SK-N-SH (cell line): ENCODE measurements around the gene AZU1. TPM values are rescaled to one million over a fixed set of nuclear protein-coding genes. Genes with fewer than 3 reads are reported as not detected.

Source experiments
- CTCF ChIA-PET: fragments of 300-600, 350-600 bp; formaldehyde crosslinking; extraction: SDS; loops from one replicate; lab custom pipeline; 2021; lab: Yijun Ruan, JAX
- POLR2A ChIA-PET: fragments of 350-600 bp; sonication (Branson Sonifier 250); formaldehyde crosslinking; extraction: SDS; loops from one replicate; lab custom pipeline; 2020; ENCODE audit warnings: antibody characterized with exemption, inconsistent platforms; lab: Yijun Ruan, JAX
- DNase-seq: peaks from one replicate; pipeline ENCODE4 v3.0.0; 2012
- H2AFZ ChIP-seq: fragments of 200-600 bp; sonication (generic); 2 replicates; pipeline ENCODE4 v1.8.1; 2016; ENCODE audit warnings: antibody characterized with exemption, mild to moderate bottlenecking, low read depth
- H3F3A ChIP-seq: fragments of 200-600 bp; sonication (generic); replicated peaks from 2 replicates; pipeline ENCODE3; 2016; ENCODE audit warnings: antibody characterized with exemption, mild to moderate bottlenecking; ENCODE audit not compliant: insufficient read depth
- H3K27ac ChIP-seq, 2 experiments: fragments of 200-500 bp in 1 of 2; fragments of 200-600 bp in 1 of 2; sonication (Bioruptor generic) in 1 of 2; sonication (generic), shearing (Covaris generic) in 1 of 2; 2 replicates each; pipeline versions ENCODE4 v1.5.1 to v1.6.1; 2014 to 2016; ENCODE audit warnings: low read depth in 2 of 2, inconsistent platforms in 1 of 2, low read length in 1 of 2, mild to moderate bottlenecking in 1 of 2, mixed read lengths in 1 of 2
- H3K27me3 ChIP-seq: fragments of 200-600 bp; sonication (generic), shearing (Covaris generic); 2 replicates; pipeline ENCODE4 v1.6.1; 2016; ENCODE audit warnings: mixed run types; ENCODE audit not compliant: insufficient read depth
- H3K36me3 ChIP-seq, 2 experiments: fragments of 200-500 bp in 1 of 2; fragments of 200-600 bp in 1 of 2; sonication (Bioruptor generic) in 1 of 2; sonication (generic) in 1 of 2; replicated peaks in 1 of 2; 2 replicates each; pipeline versions ENCODE3 to v1.5.1; 2014 to 2016; ENCODE audit warnings: low read length in 1 of 2, mild to moderate bottlenecking in 1 of 2; ENCODE audit not compliant: insufficient read depth in 2 of 2, control insufficient read depth in 1 of 2
- H3K4me1 ChIP-seq, 2 experiments: fragments of 200-500 bp in 1 of 2; fragments of 200-600 bp in 1 of 2; sonication (Bioruptor generic) in 1 of 2; sonication (generic), shearing (Covaris generic) in 1 of 2; 2 replicates each; pipeline versions ENCODE4 v1.5.1 to v1.6.1; 2014 to 2016; ENCODE audit warnings: low read depth in 1 of 2, low read length in 1 of 2, mixed run types in 1 of 2; ENCODE audit not compliant: insufficient read depth in 2 of 2, control insufficient read depth in 1 of 2
- H3K4me2 ChIP-seq: fragments of 200-600 bp; sonication (generic), shearing (Covaris generic); 2 replicates; pipeline ENCODE4 v1.6.1; 2017; ENCODE audit warnings: mixed run types
- H3K4me3 ChIP-seq, 2 experiments: fragments of 200-500 bp in 1 of 2; fragments of 200-600 bp in 1 of 2; sonication (Bioruptor generic) in 1 of 2; sonication (generic), shearing (Covaris generic) in 1 of 2; 2 replicates each; pipeline versions ENCODE4 v1.5.1 to v1.8.1; 2014 to 2016; ENCODE audit warnings: low read depth in 2 of 2, inconsistent platforms in 1 of 2, low read length in 1 of 2, mild to moderate bottlenecking in 1 of 2, mixed read lengths in 1 of 2, moderate library complexity in 1 of 2
- H3K79me2 ChIP-seq: fragments of 200-600 bp; sonication (generic); 2 replicates; pipeline ENCODE4 v1.8.1; 2017; ENCODE audit warnings: mild to moderate bottlenecking; ENCODE audit not compliant: insufficient read depth
- H3K9ac ChIP-seq: fragments of 200-600 bp; sonication (generic); 2 replicates; pipeline ENCODE4 v1.6.1; 2017; ENCODE audit warnings: mixed run types
- H3K9me2 ChIP-seq: fragments of 200-600 bp; sonication (generic); 2 replicates; pipeline ENCODE4 v1.6.1; 2017; ENCODE audit warnings: mixed run types
- H3K9me3 ChIP-seq: fragments of 200-600 bp; sonication (generic); 2 replicates; pipeline ENCODE4 v1.6.1; 2017; ENCODE audit warnings: mixed run types, mild to moderate bottlenecking, moderate library complexity
- H4K20me1 ChIP-seq: fragments of 200-600 bp; sonication (generic); 2 replicates; pipeline ENCODE4 v1.6.1; 2017; ENCODE audit warnings: mild to moderate bottlenecking, mixed run types; ENCODE audit not compliant: insufficient read depth
- ELF1 ChIP-seq: IDR thresholded peaks from 2 replicates; pipeline ENCODE4 v1.4.0; 2012
- FOSL2 ChIP-seq: IDR thresholded peaks from 2 replicates; pipeline ENCODE4 v1.4.0; 2012; ENCODE audit warnings: low read depth, mild to moderate bottlenecking, moderate library complexity, borderline replicate concordance
- FOXM1 ChIP-seq: IDR thresholded peaks from 2 replicates; pipeline ENCODE4 v1.4.0; 2012; ENCODE audit warnings: low read depth, mild to moderate bottlenecking
- JUND ChIP-seq: IDR thresholded peaks from 2 replicates; pipeline ENCODE4 v1.4.0; 2012
- NFIC ChIP-seq: IDR thresholded peaks from 2 replicates; pipeline ENCODE4 v1.4.0; 2012; ENCODE audit warnings: borderline replicate concordance
- POLR2AphosphoS5 ChIP-seq: IDR thresholded peaks from 2 replicates; pipeline ENCODE4 v1.6.1; 2012; ENCODE audit warnings: low read depth, low read length
- RXRA ChIP-seq: IDR thresholded peaks from 2 replicates; pipeline ENCODE4 v1.4.0; 2012; ENCODE audit warnings: low read depth, mild to moderate bottlenecking, borderline replicate concordance
- SIN3A ChIP-seq: IDR thresholded peaks from 2 replicates; pipeline ENCODE4 v1.6.1; 2012; ENCODE audit warnings: low read depth, mild to moderate bottlenecking, low read length, moderate library complexity, borderline replicate concordance
- TEAD4 ChIP-seq: IDR thresholded peaks from 2 replicates; pipeline ENCODE4 v1.4.0; 2012; ENCODE audit warnings: mild to moderate bottlenecking, borderline replicate concordance; ENCODE audit not compliant: insufficient read depth
- WGBS: methylation state at CpG from one replicate; pipeline ENCODE4 v1.1.6; 2017; ENCODE audit warnings: low lambda C conversion rate; 5-methylcytosine and 5-hydroxymethylcytosine counted together
- polyA plus RNA-seq, 3 experiments: library from polyadenylated mRNA; depleted of rRNA; stranded (reverse); fragments of >200 nt; gene quantifications; 2 replicates each; pipeline ENCODE4 v1.2.3, GENCODE V29; 2012
- TF ChIP-seq, protein P1 (sequence below): fragments of 150-350 bp; IDR thresholded peaks from 2 replicates; pipeline ENCODE4 v1.6.1; 2016; ENCODE audit warnings: mild to moderate bottlenecking, low read depth, low read length
- TF ChIP-seq, protein P2 (sequence below): IDR thresholded peaks from 2 replicates; pipeline ENCODE4; 2012

The AZU1 gene
- polyA plus RNA-seq, 1 of the 3 experiments (the other 2 are of a cell fraction) = 0.15 TPM

DNA sequence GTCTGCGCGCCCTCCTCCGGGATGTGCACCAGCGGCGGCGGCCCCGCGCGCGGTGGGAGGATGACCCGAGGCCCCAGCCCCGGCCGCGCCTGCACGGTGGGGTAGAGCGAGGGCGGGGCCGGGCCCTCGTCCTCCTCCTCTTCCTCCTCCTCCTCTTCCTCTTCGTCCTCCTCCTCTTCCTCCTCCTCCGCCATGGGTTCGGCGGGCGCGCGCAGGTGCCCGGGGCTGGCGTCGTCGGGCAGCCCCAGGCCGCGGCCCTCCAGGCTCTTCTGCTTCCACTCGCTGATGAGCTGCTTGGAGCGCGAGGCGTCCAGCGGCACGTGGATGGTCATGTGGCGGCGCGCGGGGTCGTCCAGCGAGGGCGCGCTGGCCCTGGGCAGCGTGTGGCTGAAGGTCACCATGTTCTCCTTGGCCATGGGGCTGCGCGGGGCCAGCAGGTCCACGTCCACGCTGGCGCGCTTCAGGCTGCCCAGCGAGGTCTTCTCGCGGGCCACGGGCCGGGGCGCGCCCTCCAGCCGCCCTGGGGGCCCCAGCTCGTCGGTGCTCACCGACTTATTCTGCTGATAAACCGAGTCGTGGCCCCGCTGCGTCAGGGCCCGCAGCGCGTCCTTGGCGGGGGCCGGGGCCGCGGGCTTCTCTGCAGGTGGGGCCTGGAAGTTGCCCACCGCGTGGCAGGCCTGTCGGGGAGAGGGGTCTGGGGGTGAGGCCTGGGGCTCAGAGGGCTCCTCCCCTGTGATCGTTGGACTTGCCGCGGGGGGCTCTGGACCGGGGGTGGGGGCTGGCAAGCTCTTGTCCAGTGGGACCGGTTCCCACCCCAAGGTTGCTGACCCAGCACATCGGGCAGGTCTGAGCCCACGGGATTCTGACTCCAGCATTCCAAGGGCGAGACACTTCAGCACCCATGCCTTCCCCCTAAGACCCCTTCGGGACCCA is 14.2 kb upstream of the AZU1 start:
- Histone ChIP-seq H3K4me2 (no peak overlapping the region), H3K4me1 (no peaks in the 10 kb centered on the region), H3K9me3 (no peaks in the 10 kb centered on the region), H3K27me3 (no peaks in the 10 kb centered on the region), H4K20me1 (peaks cover 37% of the 10 kb centered on the region), H2AFZ (no peak overlapping the region), H3K27ac (no peak overlapping the region)
- no peak for DNase-seq
- CTCF ChIA-PET = no interaction called here
- no peak for TF ChIP-seq NFIC
- TF ChIP-seq ELF1 = no peak
- TF ChIP-seq RXRA = no peak
- TF ChIP-seq FOXM1 = no peak
- TF ChIP-seq TEAD4 = no peak
- no peak for TF ChIP-seq JUND
- TF ChIP-seq, all 33 proteins: peak for 0
- H3F3A ChIP-seq = peaks cover 26% of the 10 kb centered on the region
- WGBS = 97% methylated on average over 61 of the region's 87 CpGs
- POLR2A ChIA-PET = interaction anchor here (1.5 kb wide), 1 partner anchor 9 kb away, joined by 6 read pairs; no protein-coding TSS in a partner anchor
- no peaks in the 10 kb centered on the region for H3K9me2 ChIP-seq
- H3K36me3 ChIP-seq = peaks cover 27 to 32% of the 10 kb centered on the region in 2 experiments
- H3K4me3 ChIP-seq = no peak overlapping the region
- peaks cover 15% of the 10 kb centered on the region; the same call in 1 of the 2 replicates for H3K79me2 ChIP-seq
- no peak overlapping the region for H3K9ac ChIP-seq

DNA sequence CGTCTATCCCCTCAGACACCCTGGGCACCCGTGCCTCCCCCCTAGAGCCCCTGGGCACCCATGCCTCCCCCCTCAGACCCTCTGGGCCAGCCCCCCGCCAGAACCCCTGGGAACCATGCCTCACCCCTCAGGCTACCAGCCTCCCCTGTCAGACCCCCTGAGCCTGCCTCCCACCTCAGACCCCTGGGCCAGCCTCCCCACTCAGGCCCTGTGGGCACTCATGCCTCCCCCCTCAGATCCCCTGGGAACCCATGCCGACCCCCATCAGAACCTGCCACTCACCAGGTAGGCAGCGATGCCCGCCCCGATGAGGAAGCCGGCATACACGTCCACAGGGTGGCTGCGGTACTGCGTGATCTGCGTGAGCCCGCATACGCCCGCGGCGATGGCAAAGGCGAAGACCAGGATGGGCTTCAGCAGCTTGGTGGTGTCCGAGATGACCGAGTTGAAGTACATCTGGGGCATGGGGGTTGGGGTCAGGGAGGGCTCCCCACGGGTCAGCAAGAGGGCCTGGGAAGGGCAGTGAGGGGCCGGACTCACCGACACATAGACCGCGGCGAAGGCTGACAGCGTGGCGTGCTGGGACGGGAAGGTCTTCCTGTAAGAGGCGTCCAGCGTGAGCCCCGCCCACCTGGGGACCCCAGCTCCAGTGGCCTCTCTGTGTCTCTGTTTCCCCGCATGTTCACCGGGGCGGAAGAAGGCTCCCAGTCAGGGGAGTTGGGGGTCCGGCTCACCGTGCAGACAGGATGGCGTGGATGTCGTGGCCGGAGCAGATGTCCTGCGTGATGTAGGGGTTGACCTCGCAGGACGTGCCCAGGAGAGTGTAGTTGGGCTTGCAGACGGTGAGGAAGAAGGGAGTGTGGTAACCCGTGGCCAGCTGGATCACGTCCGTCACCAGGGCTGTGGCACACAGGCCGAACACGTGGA is 13.2 kb upstream of the AZU1 start:
- Histone ChIP-seq H2AFZ (no peak overlapping the region), H3K36me3 (peaks cover 19 to 28% of the 10 kb centered on the region in 2 experiments), H3K27me3 (no peaks in the 10 kb centered on the region), H3K4me3 (no peak overlapping the region), H3K4me1 (no peaks in the 10 kb centered on the region), H3K79me2 (peaks cover 5% of the 10 kb centered on the region; the same call in 1 of the 2 replicates), H3K9ac (no peak overlapping the region), H4K20me1 (peaks cover 27% of the 10 kb centered on the region), H3K9me2 (no peaks in the 10 kb centered on the region), H3K4me2 (no peak overlapping the region)
- WGBS = 94% methylated on average over 28 of the region's 49 CpGs
- peak; percentile 55 for DNase-seq
- CTCF ChIA-PET = no interaction called here
- TF ChIP-seq FOSL2 = no peak
- peak; percentile 19; the same call in 1 of the 2 replicates for TF ChIP-seq POLR2AphosphoS5
- TF ChIP-seq TEAD4 = no peak
- no peak for TF ChIP-seq FOXM1
- TF ChIP-seq NFIC = no peak
- peak; percentile 16; the same call in 1 of the 2 replicates for TF ChIP-seq SIN3A
- TF ChIP-seq, protein P1, sequence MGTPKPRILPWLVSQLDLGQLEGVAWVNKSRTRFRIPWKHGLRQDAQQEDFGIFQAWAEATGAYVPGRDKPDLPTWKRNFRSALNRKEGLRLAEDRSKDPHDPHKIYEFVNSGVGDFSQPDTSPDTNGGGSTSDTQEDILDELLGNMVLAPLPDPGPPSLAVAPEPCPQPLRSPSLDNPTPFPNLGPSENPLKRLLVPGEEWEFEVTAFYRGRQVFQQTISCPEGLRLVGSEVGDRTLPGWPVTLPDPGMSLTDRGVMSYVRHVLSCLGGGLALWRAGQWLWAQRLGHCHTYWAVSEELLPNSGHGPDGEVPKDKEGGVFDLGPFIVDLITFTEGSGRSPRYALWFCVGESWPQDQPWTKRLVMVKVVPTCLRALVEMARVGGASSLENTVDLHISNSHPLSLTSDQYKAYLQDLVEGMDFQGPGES = no peak
- TF ChIP-seq, protein P2, sequence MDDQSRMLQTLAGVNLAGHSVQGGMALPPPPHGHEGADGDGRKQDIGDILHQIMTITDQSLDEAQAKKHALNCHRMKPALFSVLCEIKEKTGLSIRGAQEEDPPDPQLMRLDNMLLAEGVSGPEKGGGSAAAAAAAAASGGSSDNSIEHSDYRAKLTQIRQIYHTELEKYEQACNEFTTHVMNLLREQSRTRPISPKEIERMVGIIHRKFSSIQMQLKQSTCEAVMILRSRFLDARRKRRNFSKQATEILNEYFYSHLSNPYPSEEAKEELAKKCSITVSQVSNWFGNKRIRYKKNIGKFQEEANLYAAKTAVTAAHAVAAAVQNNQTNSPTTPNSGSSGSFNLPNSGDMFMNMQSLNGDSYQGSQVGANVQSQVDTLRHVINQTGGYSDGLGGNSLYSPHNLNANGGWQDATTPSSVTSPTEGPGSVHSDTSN = peak; percentile 2; the same call in 1 of the 2 replicates
- TF ChIP-seq RXRA = no peak
- TF ChIP-seq, all 33 proteins: peak for 3
- H3F3A ChIP-seq = peaks cover 23% of the 10 kb centered on the region
- POLR2A ChIA-PET = interaction anchor here (0.7 to 1.5 kb wide), 2 partner anchors 9 to 12 kb away, joined by 5 to 6 read pairs; no protein-coding TSS in a partner anchor
- H3K27ac ChIP-seq = no peak overlapping the region
- no peaks in the 10 kb centered on the region for H3K9me3 ChIP-seq
